Spleen (tissue), 11 donors: ENCODE measurements around the gene ACYP1. TPM values are rescaled to one million over a fixed set of nuclear protein-coding genes. Genes with fewer than 3 reads are reported as not detected.

Experiments
- DNase-seq: peaks from one replicate; pipeline ENCODE4 v3.0.0-alpha.2; 2020
- H3K27ac ChIP-seq, 8 donors: fragments of 200-600 bp; sonication (generic) in 7 of 8; 1 replicate in 4 of 8; 2 replicates in 4 of 8; pipeline versions ENCODE4 v1.5.0 to v1.8.0; 2016 to 2021; ENCODE audit warnings: inconsistent platforms in 4 of 8, mild to moderate bottlenecking in 4 of 8, moderate library complexity in 1 of 8
- H3K27me3 ChIP-seq, 7 donors: fragments of 200-600 bp; sonication (generic) in 6 of 7; replicated peaks in 1 of 7; 1 replicate in 4 of 7; 2 replicates in 3 of 7; pipeline versions ENCODE4 v1.5.0 to v1.8.0; 2016 to 2021; ENCODE audit warnings: inconsistent platforms in 3 of 7, mild to moderate bottlenecking in 1 of 7
- H3K36me3 ChIP-seq, 6 donors: fragments of 200-600 bp; sonication (generic) in 5 of 6; 1 replicate in 4 of 6; 2 replicates in 2 of 6; pipeline versions ENCODE4 v1.5.0 to v1.8.0; 2016 to 2021; ENCODE audit warnings: inconsistent platforms in 2 of 6
- H3K4me1 ChIP-seq, 6 donors: fragments of 200-600 bp; sonication (generic) in 5 of 6; 1 replicate in 3 of 6; 2 replicates in 3 of 6; pipeline versions ENCODE4 v1.5.0 to v1.8.0; 2016 to 2021; ENCODE audit warnings: inconsistent platforms in 3 of 6
- H3K4me3 ChIP-seq, 8 donors: fragments of 200-600 bp; sonication (generic) in 7 of 8; 1 replicate in 4 of 8; 2 replicates in 4 of 8; pipeline versions ENCODE4 v1.5.0 to v1.8.0; 2016 to 2021; ENCODE audit warnings: inconsistent platforms in 4 of 8, mild to moderate bottlenecking in 4 of 8, moderate library complexity in 2 of 8
- H3K9me3 ChIP-seq, 8 donors: fragments of 200-600 bp; sonication (generic) in 7 of 8; 1 replicate in 4 of 8; 2 replicates in 4 of 8; pipeline versions ENCODE4 v1.5.0 to v1.8.0; 2016 to 2021; ENCODE audit warnings: inconsistent platforms in 4 of 8
- CTCF ChIP-seq, 11 experiments: fragments of 200-600 bp in 7 of 11; fragments of 450-650 bp in 4 of 11; sonication (generic) in 4 of 11; IDR thresholded peaks in 8 of 11; conservative IDR thresholded peaks in 3 of 11; 1 replicate in 7 of 11; 2 replicates in 4 of 11; pipeline versions ENCODE4 v1.4.0 to v1.8.0; 2016 to 2021; ENCODE audit warnings: antibody characterized with exemption in 11 of 11, inconsistent platforms in 4 of 11, mild to moderate bottlenecking in 1 of 11
- POLR2A ChIP-seq, 3 donors: fragments of 450-650 bp; IDR thresholded peaks; one replicate each; pipeline ENCODE4 v1.5.1; 2017; ENCODE audit warnings: antibody characterized with exemption in 3 of 3, mild to moderate bottlenecking in 1 of 3
- POLR2AphosphoS5 ChIP-seq, 3 donors: sonication (generic); formaldehyde crosslinking; IDR thresholded peaks; one replicate each; pipeline ENCODE4 v1.5.1; 2017; ENCODE audit warnings: antibody characterized with exemption in 3 of 3
- WGBS, 5 donors: extraction: QIAGEN DNeasy Blood & Tissue Kit in 3 of 5; methylation state at CpG; one replicate each; pipeline versions ENCODE4 v1.1.5 to v1.1.7; 2013 to 2018; 5-methylcytosine and 5-hydroxymethylcytosine counted together
- intact Hi-C: fragments of 100-400 bp; cut with DNase I; formaldehyde crosslinking; loops from one replicate; pipeline ENCODE4 v1.15.0; 2023; ENCODE audit warnings: low total_unique reads
- polyA plus RNA-seq, 3 donors: library from polyadenylated mRNA; stranded (reverse); fragments of 200-250 nt; gene quantifications; one replicate each; pipeline ENCODE4 v1.2.1, GENCODE V29; 2013
- total RNA-seq, 7 donors: library from RNA; depleted of rRNA in 3 of 7; stranded (reverse); fragments of >200 nt in 3 of 7; fragmentation: NEBNext Ultra II Directional in 4 of 7; extraction: Animal tissue kit (Norgen Biotek cat#: 25700) in 4 of 7; gene quantifications; one replicate each; pipeline versions ENCODE4 v1.1.0 to v1.2.1, GENCODE V29; 2016 to 2021
- donor health status: healthy with polysubstance abuse.
- donor health status: DM: no; HTN: no; CAD: no; lungs with moderate emphysema.
- donor health status: DM: no; HTN: no; CAD: no.
- donor health status: Bipolar disorder and iron deficiency.
- donor health status: healthy.
- donor health status: DM: no; HTN: no; CAD: no.
- donor health status: DM: yes; HTN: yes; CAD: no.

The ACYP1 gene
- total and polyA plus RNA-seq, 10 donors: 6.8 to 27.7 (median 20.2) TPM

GRCh38 chr14:75025082-75025481 lies 38.7 kb downstream of the ACYP1 start:
- H3K36me3 ChIP-seq: peaks cover 0 to 89% (median 34%) of the 10 kb centered on the region in 6 donors
- 37 to 64% (median 43%) methylated on average over 4 of the region's 4 CpGs for WGBS, 5 donors
- intact Hi-C loops: no loop called here

GRCh38 chr14:75023108-75023507 lies 40.7 kb downstream of the ACYP1 start:
- intact Hi-C loops: no loop called here
- H3K9me3 ChIP-seq: no peaks in the 10 kb centered on the region
- WGBS, 5 donors: 80 to 94% (median 88%) methylated on average over 1 of the region's 1 CpG
- TF ChIP-seq POLR2AphosphoS5 (IDR thresholded peaks at IDR 0.05) (no peak), CTCF (IDR thresholded peaks at IDR 0.05 in 8 of 11, conservative IDR thresholded peaks at IDR 0.05 in 3 of 11) (no peak), POLR2A (IDR thresholded peaks at IDR 0.05) (no peak)
- H3K4me1 ChIP-seq: peaks cover 0 to 14% (median 0%) of the 10 kb centered on the region in 6 donors
- peaks cover 0 to 89% (median 39%) of the 10 kb centered on the region in 6 donors for H3K36me3 ChIP-seq
- no peak overlapping the region for H3K4me3 ChIP-seq
- no peak overlapping the region for H3K27ac ChIP-seq
- no peak for DNase-seq
- H3K27me3 ChIP-seq: no peaks in the 10 kb centered on the region

More at GRCh38 chr14:75025082-75025481, 38.7 kb downstream of the ACYP1 start:
- Histone ChIP-seq H3K9me3 (no peaks in the 10 kb centered on the region), H3K27me3 (no peaks in the 10 kb centered on the region), H3K4me1 (peaks cover 0 to 14% (median 0%) of the 10 kb centered on the region in 6 donors), H3K27ac (peak overlapping the region in 3 of 8 donors; percentile 28 to 40 (median 29)), H3K4me3 (no peak overlapping the region)
- TF ChIP-seq POLR2AphosphoS5 (IDR thresholded peaks at IDR 0.05) (peak in 1 of 3 donors; percentile 33), CTCF (IDR thresholded peaks at IDR 0.05 in 8 of 11, conservative IDR thresholded peaks at IDR 0.05 in 3 of 11) (no peak), POLR2A (IDR thresholded peaks at IDR 0.05) (no peak)
- DNase-seq: no peak

- intact Hi-C loops: no loop called here
Measured at GRCh38 chr14:75022655-75023054, 41.2 kb downstream of the ACYP1 start.

GRCh38 chr14:75018694-75019093 lies 45.1 kb downstream of the ACYP1 start:
- Histone ChIP-seq H3K36me3 (peaks cover 2 to 98% (median 71%) of the 10 kb centered on the region in 6 donors), H3K4me3 (no peak overlapping the region), H3K27me3 (no peaks in the 10 kb centered on the region), H3K4me1 (no peaks in the 10 kb centered on the region), H3K27ac (no peak overlapping the region), H3K9me3 (no peaks in the 10 kb centered on the region)
- DNase-seq: no peak
- intact Hi-C loops: no loop called here
- 83 to 94% (median 91%) methylated on average over 3 of the region's 3 CpGs for WGBS, 5 donors
- TF ChIP-seq POLR2AphosphoS5 (IDR thresholded peaks at IDR 0.05) (no peak), POLR2A (IDR thresholded peaks at IDR 0.05) (no peak), CTCF (IDR thresholded peaks at IDR 0.05 in 8 of 11, conservative IDR thresholded peaks at IDR 0.05 in 3 of 11) (no peak)

More at GRCh38 chr14:75022655-75023054, 41.2 kb downstream of the ACYP1 start:
- Histone ChIP-seq H3K27me3 (no peaks in the 10 kb centered on the region), H3K36me3 (peaks cover 0 to 91% (median 44%) of the 10 kb centered on the region in 6 donors), H3K4me3 (no peak overlapping the region), H3K4me1 (peaks cover 0 to 14% (median 0%) of the 10 kb centered on the region in 6 donors), H3K9me3 (no peaks in the 10 kb centered on the region), H3K27ac (peak overlapping the region in 1 of 8 donors; percentile 0)
- WGBS, 5 donors: 80 to 90% (median 82%) methylated on average over 8 of the region's 8 CpGs
- TF ChIP-seq CTCF (IDR thresholded peaks at IDR 0.05 in 8 of 11, conservative IDR thresholded peaks at IDR 0.05 in 3 of 11) (peak in 1 of 11 experiments; percentile 7), POLR2A (IDR thresholded peaks at IDR 0.05) (no peak)
- DNase-seq: no peak
